HCT116 (cell line): ENCODE results near the gene KISS1R. TPM values are rescaled to one million over a fixed set of nuclear protein-coding genes. Genes with fewer than 3 reads are reported as not detected.

Experiments used
- ATAC-seq: fragments of 200-7000 bp; cut with Tn5 transposase; 2 replicates; pipeline ENCODE4 v1.9.1; 2020; ENCODE audit warnings: mild to moderate bottlenecking, moderate library complexity
- BruUV-seq: library from RNA; stranded (reverse); fragments of 400-500 nt; replicated peaks from 2 replicates; lab custom pipeline; 2021; lab: Mats Ljungman, UMichigan
- CTCF ChIA-PET: fragments of 300-600 bp; sonication (Branson Sonifier 250); formaldehyde crosslinking; loops from one replicate; lab custom pipeline; 2021; ENCODE audit warnings: antibody characterized with exemption; lab: Charles Lee
- POLR2A ChIA-PET: fragments of 300-600, 350-600 bp; sonication (Branson Sonifier 250); formaldehyde crosslinking; loops from one replicate; lab custom pipeline; 2021; ENCODE audit warnings: antibody characterized with exemption; lab: Charles Lee
- RAD21 ChIA-PET, 2 experiments: fragments of 300-600 bp; sonication (Branson Sonifier 250); formaldehyde crosslinking; loops; one replicate each; lab custom pipeline; 2023; ENCODE audit warnings: low total read pairs in 2 of 2; ENCODE audit not compliant: uncharacterized antibody in 2 of 2, unreplicated experiment in 2 of 2, low non-redundant PET in 1 of 2; lab: Charles Lee
- DNase-seq: peaks from one replicate; pipeline ENCODE4 v3.0.0-alpha.2; 2010; ENCODE audit warnings: low read depth, low spot score
- H2AFZ ChIP-seq: fragments of 200-600 bp; shearing (Covaris generic), sonication (generic); 2 replicates; pipeline ENCODE4 v1.6.1; 2017; ENCODE audit warnings: low read depth, mixed run types, mixed read lengths, antibody characterized with exemption, low read length; ENCODE audit not compliant: poor library complexity, severe bottlenecking
- H3K27ac ChIP-seq: 2 replicates; pipeline ENCODE4 v1.5.1; 2012; ENCODE audit warnings: low read depth, low read length
- H3K27me3 ChIP-seq: fragments of 200-600 bp; sonication (generic); 2 replicates; pipeline ENCODE4 v1.6.1; 2016; ENCODE audit warnings: mixed run types, low read length, mixed read lengths; ENCODE audit not compliant: insufficient read depth
- H3K36me3 ChIP-seq, 2 experiments: fragments of 200-500 bp in 1 of 2; fragments of 200-600 bp in 1 of 2; sonication (Bioruptor generic) in 1 of 2; sonication (generic) in 1 of 2; 2 replicates each; pipeline versions ENCODE4 v1.5.1 to v1.6.1; 2014 to 2016; ENCODE audit warnings: low read length in 2 of 2, inconsistent platforms in 1 of 2, mixed read lengths in 1 of 2, mixed run types in 1 of 2; ENCODE audit not compliant: insufficient read depth in 2 of 2, control insufficient read depth in 1 of 2
- H3K4me1 ChIP-seq, 2 experiments: fragments of 200-600 bp in 1 of 2; sonication (generic) in 1 of 2; 2 replicates each; pipeline versions ENCODE4 v1.5.1 to v1.6.1; 2012 to 2017; ENCODE audit warnings: low read length in 2 of 2, inconsistent platforms in 1 of 2, mild to moderate bottlenecking in 1 of 2, mixed read lengths in 1 of 2, mixed run types in 1 of 2, moderate library complexity in 1 of 2; ENCODE audit not compliant: insufficient read depth in 2 of 2, control insufficient read depth in 1 of 2
- H3K4me2 ChIP-seq: fragments of 200-600 bp; sonication (generic); 2 replicates; pipeline ENCODE4 v1.6.1; 2017; ENCODE audit warnings: mixed run types, low read length, mixed read lengths
- H3K4me3 ChIP-seq, 2 experiments: fragments of 200-600 bp in 1 of 2; sonication (generic) in 1 of 2; replicated peaks in 1 of 2; 2 replicates each; pipeline ENCODE4 v1.5.1; 2011 to 2016; ENCODE audit warnings: low read length in 2 of 2, control low read depth in 1 of 2, low read depth in 1 of 2, mild to moderate bottlenecking in 1 of 2, mixed read lengths in 1 of 2, mixed run types in 1 of 2
- H3K79me2 ChIP-seq: fragments of 200-600 bp; sonication (generic); 2 replicates; pipeline ENCODE4 v1.6.1; 2017; ENCODE audit warnings: mild to moderate bottlenecking, mixed run types, low read length, moderate library complexity, mixed read lengths; ENCODE audit not compliant: insufficient read depth
- H3K9ac ChIP-seq: fragments of 200-600 bp; sonication (generic); 2 replicates; pipeline ENCODE4 v1.6.1; 2016; ENCODE audit warnings: low read length, mixed read lengths
- H3K9me2 ChIP-seq: fragments of 200-600 bp; sonication (generic), shearing (Covaris generic); 2 replicates; pipeline ENCODE4 v1.6.1; 2017; ENCODE audit warnings: mixed run types, mild to moderate bottlenecking, moderate library complexity; ENCODE audit not compliant: insufficient read depth
- H3K9me3 ChIP-seq, 2 experiments: fragments of 200-500 bp in 1 of 2; fragments of 200-600 bp in 1 of 2; sonication (Bioruptor generic) in 1 of 2; sonication (generic) in 1 of 2; 2 replicates each; pipeline ENCODE4 v1.6.1; 2014 to 2017; ENCODE audit warnings: low read length in 2 of 2, mixed read lengths in 2 of 2, inconsistent platforms in 1 of 2, low read depth in 1 of 2, mild to moderate bottlenecking in 1 of 2, mixed run types in 1 of 2, moderate library complexity in 1 of 2; ENCODE audit not compliant: control insufficient read depth in 1 of 2, insufficient read depth in 1 of 2
- H4K20me1 ChIP-seq: fragments of 200-600 bp; sonication (generic), shearing (Covaris generic); 2 replicates; pipeline ENCODE4 v1.6.1; 2017; ENCODE audit warnings: mixed run types, mild to moderate bottlenecking, moderate library complexity; ENCODE audit not compliant: insufficient read depth
- CEBPB ChIP-seq: IDR thresholded peaks from 2 replicates; pipeline ENCODE4 v1.6.1; 2012; ENCODE audit warnings: low read depth
- EGR1 ChIP-seq: IDR thresholded peaks from 2 replicates; pipeline ENCODE4 v1.6.1; 2012; ENCODE audit warnings: low read depth
- ELF1 ChIP-seq: IDR thresholded peaks from 2 replicates; pipeline ENCODE4 v1.6.1; 2012; ENCODE audit warnings: low read depth, borderline replicate concordance
- JUND ChIP-seq: IDR thresholded peaks from 2 replicates; pipeline ENCODE4 v1.6.1; 2012
- POLR2AphosphoS5 ChIP-seq: IDR thresholded peaks from 2 replicates; pipeline ENCODE4 v1.6.1; 2011; ENCODE audit warnings: mild to moderate bottlenecking, low read depth, low read length, moderate library complexity
- RAD21 ChIP-seq: IDR thresholded peaks from 2 replicates; pipeline ENCODE4 v1.6.1; 2012; ENCODE audit warnings: low read depth, mild to moderate bottlenecking
- SP1 ChIP-seq: IDR thresholded peaks from 2 replicates; pipeline ENCODE4 v1.6.1; 2012; ENCODE audit warnings: low read depth
- SRF ChIP-seq: IDR thresholded peaks from 2 replicates; pipeline ENCODE4 v1.6.1; 2012; ENCODE audit warnings: low read depth
- TCF7L2 ChIP-seq: IDR thresholded peaks from 2 replicates; pipeline ENCODE4 v1.7.0; 2011; ENCODE audit warnings: borderline replicate concordance, inconsistent platforms; ENCODE audit not compliant: insufficient read depth, insufficient read length; ENCODE audit errors: extremely low read depth
- YY1 ChIP-seq: IDR thresholded peaks from 2 replicates; pipeline ENCODE4 v1.6.1; 2011; ENCODE audit warnings: low read length, low read depth, moderate library complexity, mild to moderate bottlenecking; ENCODE audit not compliant: insufficient replicate concordance; ENCODE audit errors: extremely low read depth
- ZNF274 ChIP-seq: fragments of 200-500 bp; sonication (Bioruptor generic); IDR thresholded peaks from 2 replicates; pipeline ENCODE4 v1.6.1; 2014; ENCODE audit warnings: mild to moderate bottlenecking, low read depth, low read length, inconsistent platforms
- intact Hi-C: fragments of 100-400 bp; cut with micrococcal nuclease; formaldehyde crosslinking; loops from 2 replicates; pipeline ENCODE4 v1.10.0; 2022
- total RNA-seq: library from RNA; stranded (reverse); gene quantifications from one replicate; pipeline ENCODE4 v1.2.1, GENCODE V29; 2021; ENCODE audit not compliant: unreplicated experiment
- TF ChIP-seq, protein P1 (sequence below): IDR thresholded peaks from 2 replicates; pipeline ENCODE4 v1.6.1; 2012
- TF ChIP-seq, protein P2 (sequence below): IDR thresholded peaks from 2 replicates; pipeline ENCODE4 v1.6.1; 2012; ENCODE audit warnings: low read depth
- TF ChIP-seq, protein P3 (sequence below): IDR thresholded peaks from 2 replicates; pipeline ENCODE4 v1.6.1; 2012

KISS1R gene
- total RNA-seq, 1 experiment from 2014 or later, result 5.9 TPM

DNA sequence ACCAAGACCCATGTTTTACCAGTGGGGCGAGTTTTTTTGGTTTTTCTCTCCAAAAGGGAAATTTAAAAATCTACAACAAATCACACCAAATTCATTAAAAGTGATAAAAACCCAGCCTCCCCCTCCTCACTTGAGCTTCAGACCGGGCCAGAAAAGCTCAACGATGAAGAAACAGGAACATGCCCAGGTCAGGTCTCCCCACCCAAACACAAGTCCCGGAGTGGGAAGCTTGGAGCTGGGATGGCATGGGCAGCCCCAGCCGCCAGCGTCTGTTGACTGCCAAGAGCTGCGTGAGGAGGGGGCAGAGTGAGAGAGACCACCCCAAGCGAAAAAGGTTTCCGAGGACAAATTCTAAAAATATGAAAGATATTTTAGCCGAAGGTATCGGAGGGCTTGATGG, 20.1 kb upstream of the KISS1R start:
- POLR2A ChIA-PET, result no interaction called here
- Histone ChIP-seq H3K27me3 (no peaks in the 10 kb centered on the region), H3K79me2 (peaks cover 7% of the 10 kb centered on the region; the same call in 1 of the 2 replicates), H3K4me3 (no peak overlapping the region), H3K4me2 (no peak overlapping the region), H3K9me2 (no peaks in the 10 kb centered on the region), H2AFZ (no peak overlapping the region), H3K36me3 (peaks cover 6 to 7% of the 10 kb centered on the region in 2 experiments; a peak in 3 of 4 replicates), H3K9ac (no peak overlapping the region), H3K27ac (no peak overlapping the region), H4K20me1 (no peaks in the 10 kb centered on the region), H3K4me1 (peaks cover 6 to 27% of the 10 kb centered on the region in 2 experiments; a peak in 3 of 4 replicates), H3K9me3 (no peaks in the 10 kb centered on the region)
- ATAC-seq (no peak), DNase-seq (no peak)
- intact Hi-C loops, result no loop called here
- CTCF ChIA-PET, result no interaction called here
- no TSS peak for BruUV-seq
- RAD21 ChIA-PET, result no interaction called here
- no peak for TF ChIP-seq POLR2AphosphoS5
- no peak for TF ChIP-seq EGR1
- TF ChIP-seq SP1, result no peak
- no peak for TF ChIP-seq ZNF274
- TF ChIP-seq, protein P1, sequence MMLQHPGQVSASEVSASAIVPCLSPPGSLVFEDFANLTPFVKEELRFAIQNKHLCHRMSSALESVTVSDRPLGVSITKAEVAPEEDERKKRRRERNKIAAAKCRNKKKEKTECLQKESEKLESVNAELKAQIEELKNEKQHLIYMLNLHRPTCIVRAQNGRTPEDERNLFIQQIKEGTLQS, result no peak
- no peak for TF ChIP-seq ELF1
- no peak for TF ChIP-seq JUND

DNA sequence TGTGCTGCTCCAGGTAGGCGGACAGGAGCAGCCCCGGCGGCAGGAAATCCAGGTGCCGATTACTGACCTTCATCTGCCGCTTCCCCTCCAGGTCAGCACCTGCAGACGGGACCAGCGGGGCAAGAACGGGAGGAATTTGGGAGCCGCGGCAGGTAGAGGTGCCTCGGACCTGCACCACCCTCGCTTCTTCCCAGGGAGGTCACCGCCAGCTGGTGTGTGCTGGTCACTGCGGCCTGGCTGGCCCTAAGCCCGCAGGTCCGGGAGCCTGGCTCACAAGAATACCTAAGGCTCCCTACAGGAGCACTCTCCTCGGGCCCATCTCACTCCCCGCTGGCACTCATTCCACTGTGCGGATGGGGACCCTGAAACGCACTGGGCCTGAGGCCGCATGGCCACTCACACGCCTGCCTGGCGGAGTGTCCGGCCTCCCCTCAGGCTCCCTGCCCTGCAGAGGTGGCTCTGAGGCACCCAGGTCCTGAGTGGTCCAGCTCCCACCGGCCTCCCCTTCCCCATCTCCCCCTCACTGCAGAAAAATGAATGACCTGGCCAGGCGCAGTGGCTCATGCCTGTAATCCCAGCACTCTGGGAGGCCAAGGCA, 19.6 kb upstream of the KISS1R start:
- Histone ChIP-seq H3K4me2 (no peak overlapping the region), H3K27me3 (no peaks in the 10 kb centered on the region), H4K20me1 (no peaks in the 10 kb centered on the region), H3K4me1 (peaks cover 6 to 25% of the 10 kb centered on the region in 2 experiments; a peak in 3 of 4 replicates), H3K36me3 (peaks cover 6 to 7% of the 10 kb centered on the region in 2 experiments; a peak in 3 of 4 replicates), H3K9me2 (no peaks in the 10 kb centered on the region), H3K9me3 (no peaks in the 10 kb centered on the region), H2AFZ (no peak overlapping the region), H3K4me3 (no peak overlapping the region), H3K79me2 (peaks cover 5% of the 10 kb centered on the region; the same call in 1 of the 2 replicates), H3K27ac (no peak overlapping the region), H3K9ac (no peak overlapping the region)
- intact Hi-C loops, result no loop called here
- ChIA-PET CTCF (no interaction called here), RAD21 (no interaction called here), POLR2A (no interaction called here)
- BruUV-seq, result no TSS peak
- DNase-seq (no peak), ATAC-seq (no peak)
- TF ChIP-seq SP1 (no peak), EGR1 (no peak), SRF (no peak), CEBPB (no peak), POLR2AphosphoS5 (0 out of 2 replicates have a peak, but pooled peaks have one; percentile 12), YY1 (no peak), ZNF274 (no peak), RAD21 (no peak), TCF7L2 (no peak)
- TF ChIP-seq, protein P2, sequence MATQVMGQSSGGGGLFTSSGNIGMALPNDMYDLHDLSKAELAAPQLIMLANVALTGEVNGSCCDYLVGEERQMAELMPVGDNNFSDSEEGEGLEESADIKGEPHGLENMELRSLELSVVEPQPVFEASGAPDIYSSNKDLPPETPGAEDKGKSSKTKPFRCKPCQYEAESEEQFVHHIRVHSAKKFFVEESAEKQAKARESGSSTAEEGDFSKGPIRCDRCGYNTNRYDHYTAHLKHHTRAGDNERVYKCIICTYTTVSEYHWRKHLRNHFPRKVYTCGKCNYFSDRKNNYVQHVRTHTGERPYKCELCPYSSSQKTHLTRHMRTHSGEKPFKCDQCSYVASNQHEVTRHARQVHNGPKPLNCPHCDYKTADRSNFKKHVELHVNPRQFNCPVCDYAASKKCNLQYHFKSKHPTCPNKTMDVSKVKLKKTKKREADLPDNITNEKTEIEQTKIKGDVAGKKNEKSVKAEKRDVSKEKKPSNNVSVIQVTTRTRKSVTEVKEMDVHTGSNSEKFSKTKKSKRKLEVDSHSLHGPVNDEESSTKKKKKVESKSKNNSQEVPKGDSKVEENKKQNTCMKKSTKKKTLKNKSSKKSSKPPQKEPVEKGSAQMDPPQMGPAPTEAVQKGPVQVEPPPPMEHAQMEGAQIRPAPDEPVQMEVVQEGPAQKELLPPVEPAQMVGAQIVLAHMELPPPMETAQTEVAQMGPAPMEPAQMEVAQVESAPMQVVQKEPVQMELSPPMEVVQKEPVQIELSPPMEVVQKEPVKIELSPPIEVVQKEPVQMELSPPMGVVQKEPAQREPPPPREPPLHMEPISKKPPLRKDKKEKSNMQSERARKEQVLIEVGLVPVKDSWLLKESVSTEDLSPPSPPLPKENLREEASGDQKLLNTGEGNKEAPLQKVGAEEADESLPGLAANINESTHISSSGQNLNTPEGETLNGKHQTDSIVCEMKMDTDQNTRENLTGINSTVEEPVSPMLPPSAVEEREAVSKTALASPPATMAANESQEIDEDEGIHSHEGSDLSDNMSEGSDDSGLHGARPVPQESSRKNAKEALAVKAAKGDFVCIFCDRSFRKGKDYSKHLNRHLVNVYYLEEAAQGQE, result no peak
- TF ChIP-seq, protein P3, sequence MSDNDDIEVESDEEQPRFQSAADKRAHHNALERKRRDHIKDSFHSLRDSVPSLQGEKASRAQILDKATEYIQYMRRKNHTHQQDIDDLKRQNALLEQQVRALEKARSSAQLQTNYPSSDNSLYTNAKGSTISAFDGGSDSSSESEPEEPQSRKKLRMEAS, result no peak
